ENCODE data around the gene COPZ1. TPM values are rescaled to one million over a fixed set of nuclear protein-coding genes. Genes with fewer than 3 reads are reported as not detected.

COPZ1 gene
- total RNA-seq, 1 donor from 2014 or later: 130 TPM

DNA sequence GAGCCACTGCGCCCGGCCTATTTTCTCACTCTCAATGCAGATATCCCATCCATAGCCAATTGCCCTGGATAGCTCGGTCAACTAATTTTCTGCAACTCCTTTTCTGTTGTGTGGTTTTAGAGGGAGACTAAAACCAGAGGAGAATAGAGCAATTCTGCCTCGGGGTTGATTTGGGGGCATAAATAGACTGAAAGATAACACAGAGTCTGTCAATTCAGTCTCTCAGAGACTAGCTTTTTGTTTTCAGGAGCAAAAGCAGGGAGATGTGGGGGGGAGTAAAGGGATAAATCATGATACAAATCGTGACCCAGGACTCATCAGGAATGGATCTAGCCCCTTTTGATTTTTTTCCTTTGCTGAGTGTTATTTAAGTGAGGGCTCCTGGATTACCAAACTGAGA, 6.5 kb downstream of the COPZ1 start:
- TF ChIP-seq CTCF (IDR thresholded peaks at IDR 0.05; ENCODE audit: unreplicated experiment): no peak
- H3K9me3 Mint-ChIP-seq (ENCODE audit: unreplicated experiment): no peaks in the 10 kb centered on the region

GRCh38 chr12:54333420-54334034, 8.6 kb downstream of the COPZ1 start:
- no peak for DNase-seq (ENCODE audit: low spot score)
- Mint-ChIP-seq H3K4me3 (ENCODE audit: unreplicated experiment) (no peak overlapping the region), H3K27ac (ENCODE audit: unreplicated experiment) (no peak overlapping the region), H3K27me3 (ENCODE audit: unreplicated experiment) (no peaks in the 10 kb centered on the region), H3K9me3 (ENCODE audit: unreplicated experiment) (no peaks in the 10 kb centered on the region), H3K36me3 (ENCODE audit: low read depth, unreplicated experiment) (no peaks in the 10 kb centered on the region), H3K4me1 (ENCODE audit: unreplicated experiment) (peaks cover 21% of the 10 kb centered on the region)
- TF ChIP-seq CTCF (IDR thresholded peaks at IDR 0.05; ENCODE audit: unreplicated experiment): no peak

More for the DNA sequence above, 6.5 kb downstream of the COPZ1 start:
- H3K4me3 Mint-ChIP-seq (ENCODE audit: unreplicated experiment): no peak overlapping the region
- peaks cover 24% of the 10 kb centered on the region for H3K4me1 Mint-ChIP-seq (ENCODE audit: unreplicated experiment)
- DNase-seq (ENCODE audit: low spot score): no peak
- H3K27ac Mint-ChIP-seq (ENCODE audit: unreplicated experiment): no peak overlapping the region
- H3K36me3 Mint-ChIP-seq (ENCODE audit: low read depth, unreplicated experiment): no peaks in the 10 kb centered on the region
- H3K27me3 Mint-ChIP-seq (ENCODE audit: unreplicated experiment): no peaks in the 10 kb centered on the region

- Mint-ChIP-seq H3K9me3 (ENCODE audit: unreplicated experiment) (no peaks in the 10 kb centered on the region), H3K27me3 (ENCODE audit: unreplicated experiment) (peaks cover 1% of the 10 kb centered on the region), H3K4me3 (ENCODE audit: unreplicated experiment) (no peak overlapping the region), H3K4me1 (ENCODE audit: unreplicated experiment) (no peaks in the 10 kb centered on the region), H3K27ac (ENCODE audit: unreplicated experiment) (no peak overlapping the region), H3K36me3 (ENCODE audit: low read depth, unreplicated experiment) (peaks cover 14% of the 10 kb centered on the region)
- no peak for DNase-seq (ENCODE audit: low spot score)
- TF ChIP-seq CTCF (IDR thresholded peaks at IDR 0.05; ENCODE audit: unreplicated experiment): no peak
Observed at GRCh38 chr12:54337280-54337842, 12.4 kb downstream of the COPZ1 start.

DNA sequence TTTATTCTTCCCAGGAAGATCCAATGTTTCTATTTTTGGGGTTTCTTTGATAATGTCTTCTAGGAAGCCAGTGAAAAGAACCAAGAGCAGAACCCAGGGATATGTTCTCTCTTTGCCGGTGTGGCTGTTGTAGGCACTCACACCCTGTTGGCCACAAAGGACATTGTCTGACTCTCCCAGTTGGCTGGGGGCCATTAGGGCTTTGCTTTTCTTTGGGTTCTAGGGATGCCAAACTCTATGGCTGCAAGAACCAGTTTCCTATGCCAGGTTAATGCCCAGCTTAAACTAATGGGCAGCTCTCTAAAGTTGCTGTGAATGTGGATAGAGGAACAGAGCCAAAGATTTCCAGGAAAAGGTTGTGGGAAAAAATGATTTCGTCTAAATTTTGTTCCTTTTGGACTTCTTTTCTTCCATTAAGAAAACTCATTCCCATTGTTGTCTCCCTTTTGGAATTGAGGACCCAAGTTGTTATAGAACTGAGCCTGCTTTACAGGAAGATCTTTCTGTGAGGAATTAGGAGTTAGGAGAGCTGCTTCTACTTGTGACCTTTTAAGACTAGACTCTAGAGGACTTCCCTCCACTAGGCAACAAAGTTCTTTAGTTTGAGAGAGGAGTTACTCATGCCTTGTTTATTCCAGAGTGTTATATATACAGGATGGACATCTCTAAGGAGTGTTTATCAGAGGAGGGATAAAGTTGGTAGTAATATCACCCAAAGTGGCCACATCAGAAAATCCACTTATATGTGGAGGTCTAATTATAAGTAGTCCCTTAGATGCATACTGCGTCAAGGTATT, 13.1 kb downstream of the COPZ1 start:
- Mint-ChIP-seq H3K27me3 (ENCODE audit: unreplicated experiment) (peaks cover 1% of the 10 kb centered on the region), H3K4me3 (ENCODE audit: unreplicated experiment) (no peak overlapping the region), H3K27ac (ENCODE audit: unreplicated experiment) (no peak overlapping the region), H3K4me1 (ENCODE audit: unreplicated experiment) (no peaks in the 10 kb centered on the region), H3K9me3 (ENCODE audit: unreplicated experiment) (no peaks in the 10 kb centered on the region), H3K36me3 (ENCODE audit: low read depth, unreplicated experiment) (peaks cover 21% of the 10 kb centered on the region)
- TF ChIP-seq CTCF (IDR thresholded peaks at IDR 0.05; ENCODE audit: unreplicated experiment): no peak
- DNase-seq (ENCODE audit: low spot score): no peak
